T-helper 1 cell (primary cell): ENCODE measurements around the gene HNRNPLL.
"Not testable (repeated sequence)": the region's sequence is repeated elsewhere in the genome, so short reads cannot be mapped to it uniquely, and the experiment has no call there.

Experiments used
- DNase-seq, 5 donors: peaks; one replicate each; pipeline ENCODE4 v3.0.0-alpha.2; 2012 to 2020

The HNRNPLL gene

GRCh38 chr2:38619458-38620164 is 16.9 kb upstream of the HNRNPLL start:
- DNase-seq, result no peak

DNA sequence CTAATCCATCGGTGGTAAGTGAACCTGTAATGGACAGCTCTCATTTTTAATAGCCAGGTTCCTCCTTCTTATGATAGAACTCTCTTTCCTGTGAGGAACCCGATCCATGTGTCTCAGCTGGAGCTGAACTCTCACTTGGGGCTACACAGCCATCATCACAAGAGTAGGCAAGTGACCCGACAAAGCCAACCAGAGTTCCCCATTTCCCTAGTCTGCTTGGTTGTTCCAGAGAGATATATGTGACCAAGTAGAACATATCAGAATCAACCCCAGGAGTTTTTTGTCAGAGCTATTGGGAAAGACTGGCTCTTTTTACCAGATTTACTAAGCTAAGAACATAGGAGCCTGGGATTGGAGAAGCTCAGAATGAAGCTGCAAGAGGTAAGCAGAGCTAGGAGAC is 14.6 kb upstream of the HNRNPLL start:
- no peak for DNase-seq

- DNase-seq, result peak in 1 of 5 donors; percentile 59
Measured at GRCh38 chr2:38615237-38615636, 12.5 kb upstream of the HNRNPLL start.

DNA sequence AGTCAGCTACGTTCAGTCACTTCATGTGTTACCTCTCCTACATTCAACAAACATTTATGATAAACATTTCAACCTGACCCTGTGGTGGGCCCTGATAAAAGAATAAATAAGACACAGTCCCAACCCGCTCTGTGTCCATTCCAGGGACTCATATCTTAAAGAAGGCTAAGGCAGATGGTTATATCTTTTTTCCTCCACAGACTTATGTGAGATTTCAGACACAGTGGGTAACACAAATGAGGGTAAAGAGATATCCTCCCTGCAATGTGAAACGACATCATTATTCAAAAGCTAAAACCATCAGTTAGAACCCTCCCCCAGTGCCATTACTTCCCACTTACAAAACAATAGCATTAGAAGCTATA is 11.1 kb upstream of the HNRNPLL start:
- no peak for DNase-seq

DNA sequence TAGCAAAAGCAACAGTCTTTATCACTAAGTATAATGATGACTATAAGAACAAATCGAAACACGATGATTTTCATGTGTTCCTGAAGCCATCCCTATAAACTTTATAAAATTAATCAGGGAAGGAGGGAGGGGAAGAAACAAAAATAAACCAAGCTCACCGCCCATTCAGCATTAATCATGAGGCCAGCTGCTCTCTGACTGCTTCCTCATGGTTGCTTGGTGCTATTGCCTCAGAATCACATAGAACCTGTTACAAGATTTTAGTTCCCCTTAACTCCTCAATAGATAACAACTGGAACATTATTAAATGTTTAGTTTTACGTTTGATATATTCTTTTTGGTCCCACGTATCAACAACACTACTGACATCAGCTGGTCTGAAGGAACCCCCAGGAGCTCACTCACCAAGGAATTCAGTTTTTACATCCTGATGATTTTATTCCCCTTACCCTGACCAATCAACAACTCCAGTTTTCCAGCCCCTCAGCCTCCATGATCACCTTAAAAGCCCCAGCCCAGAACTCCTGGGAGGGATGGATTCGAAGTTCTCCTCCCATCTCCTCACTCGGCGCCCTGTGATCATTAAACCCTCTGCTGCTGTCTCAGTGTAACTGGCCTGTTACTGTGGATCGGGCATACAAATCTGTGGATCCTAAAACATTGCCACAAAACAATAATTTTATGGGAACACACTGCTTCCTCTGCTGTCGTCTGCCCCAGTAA is 10.6 kb upstream of the HNRNPLL start:
- DNase-seq, result no peak

- DNase-seq, result peak in 1 of 5 donors; percentile 66
Measured at GRCh38 chr2:38610851-38611801, 8.4 kb upstream of the HNRNPLL start.

GRCh38 chr2:38609246-38609645 is 6.5 kb upstream of the HNRNPLL start:
- DNase-seq, result not testable (repeated sequence)

- DNase-seq, result no peak
Measured at GRCh38 chr2:38608755-38609154, 6.0 kb upstream of the HNRNPLL start.

DNA sequence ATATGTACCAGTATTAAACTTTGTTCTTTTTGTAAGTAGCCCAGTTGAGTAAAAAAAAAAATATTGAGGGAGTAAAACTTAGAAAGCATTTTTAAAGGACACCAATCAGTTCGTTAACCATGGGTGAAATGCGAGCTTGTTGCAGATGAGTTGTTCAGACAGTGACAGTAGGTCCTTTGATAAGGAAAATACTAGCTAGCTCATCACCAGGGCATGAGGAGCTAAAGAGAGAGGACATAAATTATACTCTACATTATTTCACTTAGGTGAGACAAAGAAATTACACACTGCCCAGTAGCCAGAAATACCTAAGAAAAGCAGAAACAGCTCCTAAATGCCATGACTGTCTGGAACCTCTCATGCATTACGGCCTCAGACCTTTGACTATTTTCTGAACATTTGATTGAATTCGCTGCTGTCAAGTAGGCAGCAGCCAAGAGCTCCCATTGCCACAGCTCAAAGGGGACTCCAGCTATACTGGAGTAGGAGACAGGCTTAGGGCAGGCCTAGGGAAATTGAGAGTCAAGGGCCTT is 2.6 kb upstream of the HNRNPLL start:
- DNase-seq, result no peak

- DNase-seq, result peak; percentile 63 to 92 (median 79)
Measured at GRCh38 chr2:38603402-38604290, 918 bp upstream of the HNRNPLL start.

DNA sequence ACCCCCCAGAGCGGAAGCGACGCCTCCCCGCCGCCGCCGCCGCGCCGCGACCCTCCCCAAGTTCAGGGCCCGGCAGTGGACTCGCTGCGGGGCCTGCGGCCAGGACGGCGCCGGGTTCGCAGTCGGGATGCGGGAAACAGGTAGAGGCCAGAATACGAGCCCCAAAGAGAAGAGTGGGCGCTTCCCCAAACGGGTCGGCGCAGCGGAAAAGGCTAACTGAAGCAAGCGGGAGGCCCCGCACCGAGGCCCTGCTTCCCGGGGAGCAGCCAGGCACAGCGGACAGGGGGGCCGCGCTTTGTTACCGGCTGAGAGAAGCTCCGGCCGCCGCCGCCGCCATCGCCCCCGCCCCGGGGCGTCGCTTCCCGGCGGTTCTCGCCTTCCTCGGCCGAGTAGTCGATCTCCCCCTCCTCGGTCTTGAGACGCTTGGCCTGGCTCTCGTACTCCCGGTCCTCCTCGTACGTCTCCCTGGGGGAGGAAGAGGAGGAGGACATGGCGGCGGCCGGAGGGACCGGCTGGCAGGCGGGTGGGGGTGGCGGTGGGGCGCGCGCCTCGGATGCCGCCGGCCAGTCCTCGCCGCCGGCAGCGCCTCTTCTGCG is 494 bp downstream of the HNRNPLL start:
- DNase-seq, result peak; percentile 19 to 39 (median 29)

DNA sequence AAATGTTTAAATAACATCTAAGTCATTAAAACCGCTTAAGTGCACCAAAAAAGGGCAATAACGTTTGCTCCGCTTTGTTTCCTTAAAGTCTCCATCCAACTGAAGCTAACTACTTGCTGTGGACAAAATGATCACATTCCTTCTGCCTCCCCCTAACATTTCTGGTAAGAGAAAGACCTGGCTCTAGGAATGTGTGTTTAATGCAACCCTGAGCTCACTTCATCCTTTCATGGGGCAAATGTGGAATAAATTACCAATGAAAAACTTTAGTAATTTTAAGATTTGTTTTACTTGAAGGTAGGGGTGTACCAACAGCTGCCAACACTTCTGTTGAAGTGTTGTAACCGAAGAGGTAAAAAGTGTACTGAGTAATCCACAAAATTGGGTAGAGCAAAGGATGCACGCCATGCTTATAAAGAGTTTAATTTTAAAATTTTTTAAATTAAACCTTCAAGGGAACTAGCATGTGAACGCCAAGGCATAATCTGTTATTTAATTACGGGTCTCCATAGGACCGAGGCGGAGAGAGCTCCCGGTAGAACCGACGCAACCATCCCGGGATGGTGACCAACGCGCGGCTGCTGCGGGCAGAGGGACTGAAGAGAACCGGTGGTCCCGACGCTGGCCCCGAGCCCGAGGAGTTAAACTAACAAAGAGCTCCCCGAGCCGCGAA is 1.1 kb downstream of the HNRNPLL start:
- DNase-seq, result no peak

GRCh38 chr2:38600921-38601455 is 1.7 kb downstream of the HNRNPLL start:
- DNase-seq, result no peak

DNA sequence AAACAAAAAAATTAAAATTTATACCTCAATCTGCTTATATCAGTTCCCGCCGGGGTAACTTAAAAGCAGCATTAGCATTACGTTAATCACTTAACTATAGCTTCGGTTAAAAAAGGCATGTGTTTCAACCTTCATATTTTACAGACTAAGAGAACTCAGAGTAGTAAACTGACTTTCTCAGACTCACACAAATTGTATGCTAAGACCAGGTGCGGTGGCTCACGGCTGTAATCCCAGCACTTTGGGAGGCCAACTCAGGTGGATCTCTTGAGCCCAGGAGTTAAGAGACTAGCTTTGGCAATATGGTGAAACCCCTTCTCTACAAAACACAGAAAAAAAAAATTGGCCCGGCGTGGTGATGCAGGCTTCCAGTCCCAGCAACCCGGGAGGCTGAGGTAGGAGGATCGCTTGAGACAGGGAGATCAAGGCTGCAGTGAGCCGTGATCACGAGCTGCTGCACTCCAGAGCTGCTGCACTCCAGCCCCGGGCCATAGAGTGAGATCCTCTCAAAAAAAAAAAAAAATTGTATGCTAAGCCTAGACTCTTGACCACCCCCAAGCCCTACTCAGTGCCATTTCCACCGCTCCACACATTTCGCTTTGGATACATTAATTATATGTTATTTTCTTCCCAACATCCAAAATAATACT is 2.4 kb downstream of the HNRNPLL start:
- DNase-seq, result peak in 1 of 5 donors; percentile 52

- DNase-seq, result no peak
Measured at GRCh38 chr2:38599706-38600105, 3.0 kb downstream of the HNRNPLL start.

GRCh38 chr2:38598991-38599295 is 3.8 kb downstream of the HNRNPLL start:
- no peak for DNase-seq

DNA sequence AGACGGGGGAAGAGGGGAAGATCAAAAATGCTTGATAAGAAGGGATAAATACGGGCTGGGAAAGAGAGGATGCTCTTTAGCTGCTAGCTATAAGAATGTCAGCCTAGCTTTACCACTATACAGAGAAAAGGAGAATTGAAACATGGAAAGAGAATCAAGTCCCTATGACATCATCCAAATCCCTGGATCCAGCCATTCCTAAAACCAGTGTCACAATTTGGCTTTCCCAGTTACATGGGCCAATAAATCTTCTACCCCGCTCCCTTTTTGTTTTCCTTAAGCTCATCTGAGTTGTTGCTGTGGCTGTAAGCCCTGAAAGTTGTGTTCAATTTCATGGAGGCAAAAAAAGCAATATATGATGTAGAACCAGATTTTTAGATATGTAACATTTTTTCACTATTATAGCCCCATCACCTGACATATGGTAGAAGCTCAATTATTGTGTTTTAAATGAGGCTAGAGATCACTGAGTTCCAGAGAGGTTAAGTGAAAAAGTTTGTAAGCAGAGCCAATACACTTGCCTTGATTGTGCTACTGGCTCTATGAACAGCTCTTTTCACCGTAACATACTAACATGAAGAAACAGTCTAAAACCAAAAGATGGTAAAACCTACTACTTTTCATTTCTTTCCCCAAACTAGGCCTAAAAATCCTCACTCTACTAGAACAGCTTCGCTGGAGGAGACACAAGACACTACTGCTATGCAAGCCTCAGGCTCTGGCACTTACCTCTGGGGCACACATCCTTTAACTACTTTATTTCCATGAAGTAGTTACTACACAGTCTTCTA is 4.3 kb downstream of the HNRNPLL start:
- peak in 1 of 5 donors; percentile 40 for DNase-seq

- no peak for DNase-seq
Measured at GRCh38 chr2:38597115-38597514, 5.6 kb downstream of the HNRNPLL start.

DNA sequence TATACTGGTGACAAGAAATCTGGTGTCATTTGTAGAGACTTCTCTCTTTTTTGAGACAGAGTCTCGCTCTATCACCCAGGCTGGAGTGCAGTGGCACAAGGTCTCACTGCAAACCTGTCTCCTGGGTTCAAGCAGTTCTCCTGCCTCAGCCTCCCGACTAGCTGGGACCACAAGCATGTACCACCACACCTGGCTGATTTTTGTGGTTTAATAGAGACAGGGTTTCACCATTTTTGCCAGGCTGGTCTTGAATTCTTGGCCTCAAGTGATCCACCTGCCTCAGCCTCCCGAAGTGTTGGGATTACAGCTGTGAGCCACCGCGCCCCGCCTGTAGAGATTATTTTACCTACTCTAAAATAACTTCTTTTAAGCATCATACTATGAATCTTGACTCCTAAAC is 6.5 kb downstream of the HNRNPLL start:
- DNase-seq, result no peak
